A549 (cell line): Measurements from ENCODE around the gene CRTAP. TPM values are rescaled to one million over a fixed set of nuclear protein-coding genes. Genes with fewer than 3 reads are reported as not detected.

Experiments
- ATAC-seq, 2 experiments: fragments of 200-7000 bp in 1 of 2; fragments of >200 bp in 1 of 2; cut with Nextera tagmentation in 1 of 2; cut with Tn5 transposase in 1 of 2; 3 replicates each; pipeline versions ENCODE4 v1.8.0 to v1.9.1; 2018 to 2020; ENCODE audit warnings: mild to moderate bottlenecking in 1 of 2, moderate library complexity in 1 of 2
- CTCF ChIA-PET: fragments of 300-600 bp; sonication (Branson Sonifier 250); formaldehyde crosslinking; extraction: SDS; loops from one replicate; lab custom pipeline; 2021; ENCODE audit warnings: antibody characterized with exemption, inconsistent platforms; lab: Yijun Ruan, JAX
- POLR2A ChIA-PET: fragments of 350-600 bp; formaldehyde crosslinking; extraction: SDS; loops from one replicate; lab custom pipeline; 2021; ENCODE audit warnings: antibody characterized with exemption, inconsistent platforms; lab: Yijun Ruan, JAX
- DNase-seq, 2 experiments: peaks; one replicate each; pipeline versions ENCODE4 v3.0.0 to v3.0.0-alpha.2; 2011 to 2016; ENCODE audit warnings: low read depth in 1 of 2, low spot score in 1 of 2
- FAIRE-seq: peaks from 2 replicates; lab custom pipeline; 2011; peaks lifted over from hg19 to GRCh38; lab: Jason Lieb, UNC
- H3K27ac ChIP-seq, 2 experiments: fragments of >200 bp; sonication (Bioruptor Twin); formaldehyde crosslinking; 3 replicates each; pipeline ENCODE4 v1.5.1; 2016 to 2017
- H3K4me1 ChIP-seq: fragments of >200 bp; sonication (Bioruptor Twin); formaldehyde crosslinking; 3 replicates; pipeline ENCODE4 v1.6.1; 2016
- H3K4me2 ChIP-seq: fragments of >200 bp; sonication (Bioruptor Twin); formaldehyde crosslinking; 3 replicates; pipeline ENCODE4 v1.6.1; 2016
- H3K4me3 ChIP-seq: fragments of >200 bp; sonication (Bioruptor Twin); formaldehyde crosslinking; 3 replicates; pipeline ENCODE4 v1.5.1; 2016
- H3K9me3 ChIP-seq: fragments of >200 bp; sonication (Bioruptor Twin); formaldehyde crosslinking; 3 replicates; pipeline ENCODE4 v1.6.1; 2016
- ATOH8 ChIP-seq: fragments of 250-450 bp; sonication (Bioruptor Pico); IDR thresholded peaks from 2 replicates; pipeline ENCODE4 v1.5.0; 2020; ENCODE audit warnings: low read depth, mild to moderate bottlenecking, moderate library complexity
- BHLHE40 ChIP-seq: IDR thresholded peaks from 2 replicates; pipeline ENCODE4 v1.6.1; 2012; ENCODE audit warnings: low read depth, low read length, inconsistent platforms
- CBX2 ChIP-seq: fragments of 200-600 bp; sonication (generic); IDR thresholded peaks from 2 replicates; pipeline ENCODE4 v1.6.1; 2016; ENCODE audit warnings: low read depth, mild to moderate bottlenecking, borderline replicate concordance
- CHD2 ChIP-seq: fragments of 150-350 bp; IDR thresholded peaks from 2 replicates; pipeline ENCODE4 v1.6.1; 2014; ENCODE audit warnings: low read length; ENCODE audit not compliant: partially characterized antibody
- CTCF ChIP-seq: fragments of >200 bp; sonication (Bioruptor Twin); formaldehyde crosslinking; IDR thresholded peaks from 3 replicates; pipeline ENCODE4 v1.5.1; 2016
- ESRRA ChIP-seq: fragments of 150-350 bp; IDR thresholded peaks from 2 replicates; pipeline ENCODE4 v1.6.1; 2014; ENCODE audit warnings: mild to moderate bottlenecking, low read length, borderline replicate concordance
- FOSL2 ChIP-seq, 2 experiments: fragments of 450-650 bp in 1 of 2; fragments of >200 bp in 1 of 2; sonication (Bioruptor Twin) in 1 of 2; formaldehyde crosslinking; IDR thresholded peaks; 2 replicates each; pipeline versions ENCODE4 v1.5.0 to v1.6.1; 2016 to 2020; ENCODE audit warnings: mild to moderate bottlenecking in 1 of 2, moderate library complexity in 1 of 2
- FOXS1 ChIP-seq: fragments of 250-450 bp; sonication (Bioruptor Pico); IDR thresholded peaks from 2 replicates; pipeline ENCODE4 v1.5.0; 2020; ENCODE audit warnings: mild to moderate bottlenecking, moderate library complexity
- HES2 ChIP-seq: fragments of >200 bp; sonication (Bioruptor Twin); formaldehyde crosslinking; IDR thresholded peaks from 2 replicates; pipeline ENCODE4 v1.6.1; 2016
- HEYL ChIP-seq: fragments of 250-450 bp; sonication (Bioruptor Pico); IDR thresholded peaks from 2 replicates; pipeline ENCODE4 v1.8.0; 2021; ENCODE audit warnings: mild to moderate bottlenecking, moderate library complexity
- HMGXB4 ChIP-seq: fragments of 250-450 bp; sonication (Bioruptor Pico); IDR thresholded peaks from 2 replicates; pipeline ENCODE4 v1.5.0; 2021; ENCODE audit warnings: mild to moderate bottlenecking, moderate library complexity, borderline replicate concordance
- HOXA7 ChIP-seq: fragments of 250-450 bp; sonication (Bioruptor Pico); IDR thresholded peaks from 2 replicates; pipeline ENCODE4 v1.5.0; 2020; ENCODE audit warnings: mild to moderate bottlenecking, moderate library complexity
- KDM5A ChIP-seq: fragments of 200-600 bp; sonication (generic); IDR thresholded peaks from 2 replicates; pipeline ENCODE4 v1.6.1; 2016; ENCODE audit warnings: antibody characterized with exemption, mild to moderate bottlenecking
- MAFK ChIP-seq: fragments of 450-650 bp; IDR thresholded peaks from 2 replicates; pipeline ENCODE4 v1.6.1; 2014; ENCODE audit not compliant: partially characterized antibody
- NFE2L2 ChIP-seq: fragments of 150-350 bp; conservative IDR thresholded peaks from 2 replicates; pipeline ENCODE4 v1.6.1; 2014; ENCODE audit warnings: low read length
- RARB ChIP-seq: fragments of 250-450 bp; sonication (Bioruptor Pico); IDR thresholded peaks from 2 replicates; pipeline ENCODE4 v1.8.0; 2021; ENCODE audit warnings: mild to moderate bottlenecking, moderate library complexity
- RCOR1 ChIP-seq: fragments of 150-350 bp; IDR thresholded peaks from 2 replicates; pipeline ENCODE4 v1.6.1; 2014; ENCODE audit warnings: antibody characterized with exemption, low read length, low read depth
- REST ChIP-seq: fragments of 200-600 bp; sonication (generic); IDR thresholded peaks from 2 replicates; pipeline ENCODE4 v1.6.1; 2016; ENCODE audit warnings: antibody characterized with exemption, mild to moderate bottlenecking, moderate library complexity
- RNF2 ChIP-seq: fragments of 200-600 bp; sonication (generic); IDR thresholded peaks from 2 replicates; pipeline ENCODE4 v1.6.1; 2016; ENCODE audit warnings: low read depth, mild to moderate bottlenecking, antibody characterized with exemption, moderate library complexity, borderline replicate concordance
- USF2 ChIP-seq: fragments of 450-650 bp; IDR thresholded peaks from 2 replicates; pipeline ENCODE4 v1.6.1; 2014; ENCODE audit warnings: antibody characterized with exemption
- ZFP36 ChIP-seq: fragments of 450-650 bp; IDR thresholded peaks from 2 replicates; pipeline ENCODE4 v1.6.1; 2014; ENCODE audit warnings: borderline replicate concordance; ENCODE audit not compliant: partially characterized antibody
- WGBS: methylation state at CpG from one replicate; pipeline ENCODE4 v1.1.6; 2017; ENCODE audit errors: missing lambda C conversion rate; 5-methylcytosine and 5-hydroxymethylcytosine counted together
- polyA plus RNA-seq, 4 experiments: library from polyadenylated mRNA; depleted of rRNA in 3 of 4; stranded (reverse); fragments of >200 nt; fragmentation: RNase III in 1 of 4; extraction: RNeasy Plus Mini Kit Qiagen cat#74134 plus additional on column Dnase treatment in 1 of 4; gene quantifications; 2 replicates in 3 of 4; 3 replicates in 1 of 4; pipeline ENCODE4 v1.2.3, GENCODE V29; 2011 to 2017

The CRTAP gene
- polyA plus RNA-seq, 2 of the 4 experiments (the other 2 are of a cell fraction), result 181 to 355 TPM

- H3K9me3 ChIP-seq, result no peaks in the 10 kb centered on the region
- peaks cover 11% of the 10 kb centered on the region for H3K4me1 ChIP-seq
- ATAC-seq, result no peak
- CTCF ChIA-PET, result interaction anchor here (1.2 to 2.4 kb wide), 2 partner anchors 15 to 274 kb away, joined by 3 to 6 read pairs; no protein-coding TSS in a partner anchor
- no peak overlapping the region for H3K4me2 ChIP-seq
- 85% methylated on average over 3 of the region's 3 CpGs for WGBS
- no peak for FAIRE-seq
- no peak for TF ChIP-seq HOXA7
- no peak for TF ChIP-seq MAFK
- TF ChIP-seq, all 56 proteins: peak for 0
- DNase-seq, result no peak
- Histone ChIP-seq H3K4me3 (no peak overlapping the region), H3K27ac (no peak overlapping the region)
- POLR2A ChIA-PET, result interaction anchor here (3.4 kb wide), 1 partner anchor 15 kb away, joined by 21 read pairs; the partner anchor contains the start of gene CRTAP
Observed at GRCh38 chr3:33099109-33099645, 14.6 kb upstream of the CRTAP start.

GRCh38 chr3:33099701-33100100, 14.1 kb upstream of the CRTAP start:
- no peak for FAIRE-seq
- no peak for DNase-seq
- Histone ChIP-seq H3K4me2 (no peak overlapping the region), H3K9me3 (no peaks in the 10 kb centered on the region), H3K4me3 (no peak overlapping the region), H3K27ac (no peak overlapping the region), H3K4me1 (peaks cover 11% of the 10 kb centered on the region)
- no peak for TF ChIP-seq ATOH8 (CRISPR knock-in tag)
- no peak for TF ChIP-seq ZFP36
- no peak for TF ChIP-seq BHLHE40
- TF ChIP-seq CTCF, result no peak
- TF ChIP-seq CBX2, result no peak
- TF ChIP-seq ESRRA, result no peak
- no peak for TF ChIP-seq CHD2
- TF ChIP-seq FOXS1 (CRISPR knock-in tag), result no peak
- no peak for TF ChIP-seq RCOR1
- TF ChIP-seq RNF2, result no peak
- no peak for TF ChIP-seq NFE2L2
- no peak for TF ChIP-seq HMGXB4
- TF ChIP-seq FOSL2 (IDR thresholded peaks at IDR 0.05), result no peak
- no peak for TF ChIP-seq FOSL2 (CRISPR knock-in tag; IDR thresholded peaks at IDR 0.05)
- no peak for TF ChIP-seq RARB (CRISPR knock-in tag)
- ATAC-seq, result no peak
- CTCF ChIA-PET, result interaction anchor here (0.6 to 2.4 kb wide), 3 partner anchors 25 to 273 kb away, joined by 3 to 6 read pairs (median 5); no protein-coding TSS in a partner anchor
- POLR2A ChIA-PET, result no interaction called here
- 82% methylated on average over 3 of the region's 3 CpGs for WGBS

- Histone ChIP-seq H3K4me1 (peaks cover 11% of the 10 kb centered on the region), H3K4me3 (no peak overlapping the region), H3K9me3 (no peaks in the 10 kb centered on the region), H3K4me2 (no peak overlapping the region), H3K27ac (no peak overlapping the region)
- ATAC-seq (no peak), DNase-seq (no peak), FAIRE-seq (no peak)
- CTCF ChIA-PET, result interaction anchor here (0.6 to 2.4 kb wide), 3 partner anchors 26 to 273 kb away, joined by 3 to 6 read pairs (median 5); no protein-coding TSS in a partner anchor
- 55% methylated on average over 2 of the region's 2 CpGs for WGBS
- POLR2A ChIA-PET, result no interaction called here
- TF ChIP-seq HEYL (CRISPR knock-in tag), result no peak
- TF ChIP-seq REST, result no peak
- TF ChIP-seq HES2, result no peak
- TF ChIP-seq USF2, result no peak
- TF ChIP-seq HMGXB4, result no peak
- TF ChIP-seq FOXS1 (CRISPR knock-in tag), result no peak
- TF ChIP-seq KDM5A, result no peak
Observed at GRCh38 chr3:33100229-33100628, 13.6 kb upstream of the CRTAP start.
